Measurements from ENCODE around the gene CENPP. TPM values are rescaled to one million over a fixed set of nuclear protein-coding genes. Genes with fewer than 3 reads are reported as not detected.
"Not testable (repeated sequence)": the region's sequence is repeated elsewhere in the genome, so short reads cannot be mapped to it uniquely, and the experiment has no call there.

The CENPP gene
- total RNA-seq, 2 donors from 2014 or later, result 1.1 to 1.2 TPM

GRCh38 chr9:92617195-92617813, 291.6 kb downstream of the CENPP start:
- peak overlapping the region; percentile 7 to 55 for H3K27ac ChIP-seq
- peaks cover 60% of the 10 kb centered on the region for H3K36me3 ChIP-seq
- no peak for DNase-seq (ENCODE audit: low spot score)
- H3K4me3 ChIP-seq, result no peak overlapping the region
- H3K4me1 ChIP-seq, result peaks cover 0 to 23% of the 10 kb centered on the region in 2 donors
- no peaks in the 10 kb centered on the region for H3K9me3 ChIP-seq
- no peak for TF ChIP-seq CTCF (IDR thresholded peaks at IDR 0.05)
- H3K27me3 ChIP-seq, result no peaks in the 10 kb centered on the region

- H3K27me3 ChIP-seq, result no peaks in the 10 kb centered on the region
- H3K9me3 ChIP-seq, result no peaks in the 10 kb centered on the region
- H3K27ac ChIP-seq, result peak overlapping the region in 1 of 2 donors; percentile 3
- peaks cover 0 to 23% of the 10 kb centered on the region in 2 donors for H3K4me1 ChIP-seq
- peaks cover 53% of the 10 kb centered on the region for H3K36me3 ChIP-seq
- TF ChIP-seq CTCF (IDR thresholded peaks at IDR 0.05), result no peak
- H3K4me3 ChIP-seq, result no peak overlapping the region
- DNase-seq (ENCODE audit: low spot score), result no peak
These were observed 292.3 kb downstream of the CENPP start for GRCh38 chr9:92617951-92618510.

GRCh38 chr9:92618633-92619225, 293.0 kb downstream of the CENPP start:
- Histone ChIP-seq H3K9me3 (no peaks in the 10 kb centered on the region), H3K36me3 (peaks cover 49% of the 10 kb centered on the region), H3K27me3 (no peaks in the 10 kb centered on the region), H3K4me3 (no peak overlapping the region), H3K4me1 (peaks cover 0 to 23% of the 10 kb centered on the region in 2 donors), H3K27ac (no peak overlapping the region)
- TF ChIP-seq CTCF (IDR thresholded peaks at IDR 0.05), result no peak
- DNase-seq (ENCODE audit: low spot score), result peak; percentile 32

GRCh38 chr9:92619601-92620300, 294.0 kb downstream of the CENPP start:
- H3K27me3 ChIP-seq, result no peaks in the 10 kb centered on the region
- peaks cover 50% of the 10 kb centered on the region for H3K36me3 ChIP-seq
- peaks cover 0 to 23% of the 10 kb centered on the region in 2 donors for H3K4me1 ChIP-seq
- H3K4me3 ChIP-seq, result no peak overlapping the region
- H3K27ac ChIP-seq, result no peak overlapping the region
- no peaks in the 10 kb centered on the region for H3K9me3 ChIP-seq
- DNase-seq (ENCODE audit: low spot score), result peak; percentile 50
- no peak for TF ChIP-seq CTCF (IDR thresholded peaks at IDR 0.05)

GRCh38 chr9:92620845-92621244, 295.1 kb downstream of the CENPP start:
- Histone ChIP-seq H3K36me3 (peaks cover 49% of the 10 kb centered on the region), H3K27ac (peak overlapping the region; percentile 20 to 40), H3K4me1 (peaks cover 0 to 23% of the 10 kb centered on the region in 2 donors), H3K27me3 (no peaks in the 10 kb centered on the region), H3K9me3 (no peaks in the 10 kb centered on the region), H3K4me3 (no peak overlapping the region)
- TF ChIP-seq CTCF (IDR thresholded peaks at IDR 0.05), result no peak
- no peak for DNase-seq (ENCODE audit: low spot score)

GRCh38 chr9:92623936-92624335, 298.2 kb downstream of the CENPP start:
- H3K27ac ChIP-seq, H3K27me3 ChIP-seq, H3K4me3 ChIP-seq, H3K4me1 ChIP-seq, H3K9me3 ChIP-seq: not testable (repeated sequence)
- DNase-seq (ENCODE audit: low spot score), result peak; percentile 55
- peaks cover 33% of the 10 kb centered on the region for H3K36me3 ChIP-seq

Data from right atrium auricular region (tissue), 2 donors.